HCT116 (cell line): ENCODE data around the gene HOMER2. TPM values are rescaled to one million over a fixed set of nuclear protein-coding genes. Genes with fewer than 3 reads are reported as not detected.

Experiments used
- ATAC-seq: fragments of 200-7000 bp; cut with Tn5 transposase; 2 replicates; pipeline ENCODE4 v1.9.1; 2020; ENCODE audit warnings: mild to moderate bottlenecking, moderate library complexity
- BruUV-seq: library from RNA; stranded (reverse); fragments of 400-500 nt; replicated peaks from 2 replicates; lab custom pipeline; 2021; lab: Mats Ljungman, UMichigan
- CTCF ChIA-PET: fragments of 300-600 bp; sonication (Branson Sonifier 250); formaldehyde crosslinking; loops from one replicate; lab custom pipeline; 2021; ENCODE audit warnings: antibody characterized with exemption; lab: Charles Lee
- POLR2A ChIA-PET: fragments of 300-600, 350-600 bp; sonication (Branson Sonifier 250); formaldehyde crosslinking; loops from one replicate; lab custom pipeline; 2021; ENCODE audit warnings: antibody characterized with exemption; lab: Charles Lee
- RAD21 ChIA-PET, 2 experiments: fragments of 300-600 bp; sonication (Branson Sonifier 250); formaldehyde crosslinking; loops; one replicate each; lab custom pipeline; 2023; ENCODE audit warnings: low total read pairs in 2 of 2; ENCODE audit not compliant: uncharacterized antibody in 2 of 2, unreplicated experiment in 2 of 2, low non-redundant PET in 1 of 2; lab: Charles Lee
- DNase-seq: peaks from one replicate; pipeline ENCODE4 v3.0.0-alpha.2; 2010; ENCODE audit warnings: low read depth, low spot score
- H2AFZ ChIP-seq: fragments of 200-600 bp; shearing (Covaris generic), sonication (generic); 2 replicates; pipeline ENCODE4 v1.6.1; 2017; ENCODE audit warnings: low read depth, mixed run types, mixed read lengths, antibody characterized with exemption, low read length; ENCODE audit not compliant: poor library complexity, severe bottlenecking
- H3K27ac ChIP-seq: 2 replicates; pipeline ENCODE4 v1.5.1; 2012; ENCODE audit warnings: low read depth, low read length
- H3K27me3 ChIP-seq: fragments of 200-600 bp; sonication (generic); 2 replicates; pipeline ENCODE4 v1.6.1; 2016; ENCODE audit warnings: mixed run types, low read length, mixed read lengths; ENCODE audit not compliant: insufficient read depth
- H3K36me3 ChIP-seq, 2 experiments: fragments of 200-500 bp in 1 of 2; fragments of 200-600 bp in 1 of 2; sonication (Bioruptor generic) in 1 of 2; sonication (generic) in 1 of 2; 2 replicates each; pipeline versions ENCODE4 v1.5.1 to v1.6.1; 2014 to 2016; ENCODE audit warnings: low read length in 2 of 2, inconsistent platforms in 1 of 2, mixed read lengths in 1 of 2, mixed run types in 1 of 2; ENCODE audit not compliant: insufficient read depth in 2 of 2, control insufficient read depth in 1 of 2
- H3K4me1 ChIP-seq, 2 experiments: fragments of 200-600 bp in 1 of 2; sonication (generic) in 1 of 2; 2 replicates each; pipeline versions ENCODE4 v1.5.1 to v1.6.1; 2012 to 2017; ENCODE audit warnings: low read length in 2 of 2, inconsistent platforms in 1 of 2, mild to moderate bottlenecking in 1 of 2, mixed read lengths in 1 of 2, mixed run types in 1 of 2, moderate library complexity in 1 of 2; ENCODE audit not compliant: insufficient read depth in 2 of 2, control insufficient read depth in 1 of 2
- H3K4me2 ChIP-seq: fragments of 200-600 bp; sonication (generic); 2 replicates; pipeline ENCODE4 v1.6.1; 2017; ENCODE audit warnings: mixed run types, low read length, mixed read lengths
- H3K4me3 ChIP-seq, 2 experiments: fragments of 200-600 bp in 1 of 2; sonication (generic) in 1 of 2; replicated peaks in 1 of 2; 2 replicates each; pipeline ENCODE4 v1.5.1; 2011 to 2016; ENCODE audit warnings: low read length in 2 of 2, control low read depth in 1 of 2, low read depth in 1 of 2, mild to moderate bottlenecking in 1 of 2, mixed read lengths in 1 of 2, mixed run types in 1 of 2
- H3K79me2 ChIP-seq: fragments of 200-600 bp; sonication (generic); 2 replicates; pipeline ENCODE4 v1.6.1; 2017; ENCODE audit warnings: mild to moderate bottlenecking, mixed run types, low read length, moderate library complexity, mixed read lengths; ENCODE audit not compliant: insufficient read depth
- H3K9ac ChIP-seq: fragments of 200-600 bp; sonication (generic); 2 replicates; pipeline ENCODE4 v1.6.1; 2016; ENCODE audit warnings: low read length, mixed read lengths
- H3K9me2 ChIP-seq: fragments of 200-600 bp; sonication (generic), shearing (Covaris generic); 2 replicates; pipeline ENCODE4 v1.6.1; 2017; ENCODE audit warnings: mixed run types, mild to moderate bottlenecking, moderate library complexity; ENCODE audit not compliant: insufficient read depth
- H3K9me3 ChIP-seq, 2 experiments: fragments of 200-500 bp in 1 of 2; fragments of 200-600 bp in 1 of 2; sonication (Bioruptor generic) in 1 of 2; sonication (generic) in 1 of 2; 2 replicates each; pipeline ENCODE4 v1.6.1; 2014 to 2017; ENCODE audit warnings: low read length in 2 of 2, mixed read lengths in 2 of 2, inconsistent platforms in 1 of 2, low read depth in 1 of 2, mild to moderate bottlenecking in 1 of 2, mixed run types in 1 of 2, moderate library complexity in 1 of 2; ENCODE audit not compliant: control insufficient read depth in 1 of 2, insufficient read depth in 1 of 2
- H4K20me1 ChIP-seq: fragments of 200-600 bp; sonication (generic), shearing (Covaris generic); 2 replicates; pipeline ENCODE4 v1.6.1; 2017; ENCODE audit warnings: mixed run types, mild to moderate bottlenecking, moderate library complexity; ENCODE audit not compliant: insufficient read depth
- CBX3 ChIP-seq: IDR thresholded peaks from 2 replicates; pipeline ENCODE4 v1.6.1; 2012; ENCODE audit warnings: low read depth
- CEBPB ChIP-seq: IDR thresholded peaks from 2 replicates; pipeline ENCODE4 v1.6.1; 2012; ENCODE audit warnings: low read depth
- ELF1 ChIP-seq: IDR thresholded peaks from 2 replicates; pipeline ENCODE4 v1.6.1; 2012; ENCODE audit warnings: low read depth, borderline replicate concordance
- EZH2 ChIP-seq: fragments of 200-600 bp; sonication (generic); IDR thresholded peaks from 2 replicates; pipeline ENCODE4 v1.6.1; 2017; ENCODE audit warnings: antibody characterized with exemption, mixed run types
- FOSL1 ChIP-seq: IDR thresholded peaks from 2 replicates; pipeline ENCODE4 v1.6.1; 2012; ENCODE audit warnings: low read depth
- POLR2A ChIP-seq: IDR thresholded peaks from 2 replicates; pipeline ENCODE4 v1.7.0; 2011; ENCODE audit warnings: borderline replicate concordance; ENCODE audit not compliant: insufficient read depth, insufficient read length; ENCODE audit errors: extremely low read depth
- POLR2AphosphoS5 ChIP-seq: IDR thresholded peaks from 2 replicates; pipeline ENCODE4 v1.6.1; 2011; ENCODE audit warnings: mild to moderate bottlenecking, low read depth, low read length, moderate library complexity
- RAD21 ChIP-seq: IDR thresholded peaks from 2 replicates; pipeline ENCODE4 v1.6.1; 2012; ENCODE audit warnings: low read depth, mild to moderate bottlenecking
- SIN3A ChIP-seq: IDR thresholded peaks from 2 replicates; pipeline ENCODE4 v1.6.1; 2012; ENCODE audit warnings: low read depth
- SP1 ChIP-seq: IDR thresholded peaks from 2 replicates; pipeline ENCODE4 v1.6.1; 2012; ENCODE audit warnings: low read depth
- TCF7L2 ChIP-seq: IDR thresholded peaks from 2 replicates; pipeline ENCODE4 v1.7.0; 2011; ENCODE audit warnings: borderline replicate concordance, inconsistent platforms; ENCODE audit not compliant: insufficient read depth, insufficient read length; ENCODE audit errors: extremely low read depth
- ZFX ChIP-seq: fragments of 450-650 bp; IDR thresholded peaks from 2 replicates; pipeline ENCODE4 v1.6.1; 2017
- ZNF274 ChIP-seq: fragments of 200-500 bp; sonication (Bioruptor generic); IDR thresholded peaks from 2 replicates; pipeline ENCODE4 v1.6.1; 2014; ENCODE audit warnings: mild to moderate bottlenecking, low read depth, low read length, inconsistent platforms
- intact Hi-C: fragments of 100-400 bp; cut with micrococcal nuclease; formaldehyde crosslinking; loops from 2 replicates; pipeline ENCODE4 v1.10.0; 2022
- total RNA-seq: library from RNA; stranded (reverse); gene quantifications from one replicate; pipeline ENCODE4 v1.2.1, GENCODE V29; 2021; ENCODE audit not compliant: unreplicated experiment
- TF ChIP-seq, protein P1 (sequence below), 3 experiments: fragments of 200-600 bp in 1 of 3; sonication (generic) in 1 of 3; IDR thresholded peaks in 2 of 3; conservative IDR thresholded peaks in 1 of 3; 2 replicates each; pipeline ENCODE4 v1.5.1; 2012 to 2017; ENCODE audit warnings: low read depth in 2 of 3, low read length in 2 of 3, antibody characterized with exemption in 1 of 3, borderline replicate concordance in 1 of 3, control low read depth in 1 of 3, mild to moderate bottlenecking in 1 of 3, mixed read lengths in 1 of 3, mixed run types in 1 of 3, moderate library complexity in 1 of 3; ENCODE audit not compliant: insufficient read depth in 1 of 3
- TF ChIP-seq, protein P2 (sequence below): IDR thresholded peaks from 2 replicates; pipeline ENCODE4 v1.6.1; 2012
- TF ChIP-seq, protein P3 (sequence below): IDR thresholded peaks from 2 replicates; pipeline ENCODE4 v1.6.1; 2012
- TF ChIP-seq, protein P4 (sequence below): IDR thresholded peaks from 2 replicates; pipeline ENCODE4 v1.6.1; 2011; ENCODE audit warnings: mild to moderate bottlenecking, low read length, moderate library complexity; ENCODE audit not compliant: insufficient replicate concordance; ENCODE audit errors: extremely low read depth

The HOMER2 gene
- total RNA-seq, 1 experiment from 2014 or later = 3.9 TPM

DNA sequence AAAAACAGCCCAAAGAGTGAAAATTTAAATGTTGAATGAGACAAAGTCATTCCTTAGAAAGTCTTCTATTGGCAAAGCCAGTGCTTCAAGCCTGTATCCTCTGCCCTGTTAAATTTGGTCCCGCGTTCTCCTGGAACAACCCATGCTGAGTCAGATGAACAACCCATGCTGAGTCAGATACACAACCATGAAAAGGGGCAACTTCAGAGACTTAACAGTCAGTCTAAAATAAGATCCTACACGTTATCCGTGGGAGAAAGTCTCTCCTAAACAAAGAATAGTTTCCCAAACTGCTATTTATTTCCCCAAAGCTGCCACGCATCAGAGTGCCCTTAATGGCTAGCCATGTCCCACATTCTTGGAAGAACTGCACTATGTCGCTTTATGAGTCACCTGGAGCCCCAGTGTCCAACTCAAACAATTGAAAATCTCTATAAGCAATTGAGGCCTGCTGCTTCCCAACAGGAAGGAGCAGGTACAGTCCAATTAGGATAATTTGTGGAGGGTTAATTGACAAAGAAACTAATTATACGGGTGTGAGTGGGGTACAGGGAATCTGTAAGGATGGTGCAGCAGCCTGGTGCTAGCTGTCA, 77.0 kb downstream of the HOMER2 start:
- Histone ChIP-seq H3K4me2 (peak overlapping the region; percentile 25), H3K36me3 (no peaks in the 10 kb centered on the region), H3K27ac (no peak overlapping the region), H3K9me2 (no peaks in the 10 kb centered on the region), H3K27me3 (no peaks in the 10 kb centered on the region), H3K79me2 (no peaks in the 10 kb centered on the region), H3K4me3 (no peak overlapping the region), H3K9ac (no peak overlapping the region), H3K9me3 (no peaks in the 10 kb centered on the region), H4K20me1 (no peaks in the 10 kb centered on the region), H2AFZ (no peak overlapping the region), H3K4me1 (peaks cover 0 to 11% of the 10 kb centered on the region in 2 experiments; a peak in 1 of 4 replicates)
- RAD21 ChIA-PET = no interaction called here
- DNase-seq (no peak), ATAC-seq (no peak)
- POLR2A ChIA-PET = no interaction called here
- CTCF ChIA-PET = no interaction called here
- TF ChIP-seq SP1 (0 out of 2 replicates have a peak, but pooled peaks have one; percentile 8), ZFX (no peak), POLR2A (no peak), FOSL1 (peak; percentile 37; the same call in 1 of the 2 replicates)
- intact Hi-C loops = no loop called here
- no TSS peak for BruUV-seq

DNA sequence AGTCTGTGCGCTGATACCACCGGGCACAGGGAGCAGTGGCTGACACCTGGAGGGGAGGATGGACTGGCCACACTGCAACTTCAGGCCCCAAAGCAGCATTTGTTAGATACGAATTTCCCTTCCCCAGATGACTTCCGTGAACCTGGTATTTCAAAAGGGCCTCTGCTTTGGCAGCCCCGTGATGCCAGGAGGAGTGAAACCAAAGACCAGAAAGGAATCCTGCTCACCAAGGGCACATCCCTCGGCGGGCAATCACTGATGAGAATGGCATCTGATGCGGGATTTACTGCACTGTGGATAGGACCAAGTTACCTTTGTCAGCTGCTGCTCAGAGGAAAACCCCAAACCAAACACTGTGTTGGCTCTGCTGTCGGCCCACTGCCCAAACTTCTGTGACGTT, 77.6 kb downstream of the HOMER2 start:
- Histone ChIP-seq H4K20me1 (no peaks in the 10 kb centered on the region), H3K9me3 (no peaks in the 10 kb centered on the region), H3K79me2 (no peaks in the 10 kb centered on the region), H3K9me2 (no peaks in the 10 kb centered on the region), H3K9ac (no peak overlapping the region), H3K27me3 (no peaks in the 10 kb centered on the region), H3K4me1 (peaks cover 0 to 11% of the 10 kb centered on the region in 2 experiments; a peak in 1 of 4 replicates), H3K27ac (no peak overlapping the region), H3K4me3 (no peak overlapping the region), H3K36me3 (no peaks in the 10 kb centered on the region), H2AFZ (no peak overlapping the region), H3K4me2 (peak overlapping the region; percentile 25; the same call in 1 of the 2 replicates)
- POLR2A ChIA-PET = no interaction called here
- no peak for ATAC-seq
- no TSS peak for BruUV-seq
- DNase-seq = no peak
- intact Hi-C loops = no loop called here
- RAD21 ChIA-PET = no interaction called here
- CTCF ChIA-PET = no interaction called here
- TF ChIP-seq EZH2 (no peak), CBX3 (no peak), SIN3A (no peak), RAD21 (no peak), TCF7L2 (no peak), ZNF274 (no peak), POLR2A (no peak), FOSL1 (no peak), CEBPB (no peak), POLR2AphosphoS5 (no peak), ELF1 (no peak)
- TF ChIP-seq, protein P1, sequence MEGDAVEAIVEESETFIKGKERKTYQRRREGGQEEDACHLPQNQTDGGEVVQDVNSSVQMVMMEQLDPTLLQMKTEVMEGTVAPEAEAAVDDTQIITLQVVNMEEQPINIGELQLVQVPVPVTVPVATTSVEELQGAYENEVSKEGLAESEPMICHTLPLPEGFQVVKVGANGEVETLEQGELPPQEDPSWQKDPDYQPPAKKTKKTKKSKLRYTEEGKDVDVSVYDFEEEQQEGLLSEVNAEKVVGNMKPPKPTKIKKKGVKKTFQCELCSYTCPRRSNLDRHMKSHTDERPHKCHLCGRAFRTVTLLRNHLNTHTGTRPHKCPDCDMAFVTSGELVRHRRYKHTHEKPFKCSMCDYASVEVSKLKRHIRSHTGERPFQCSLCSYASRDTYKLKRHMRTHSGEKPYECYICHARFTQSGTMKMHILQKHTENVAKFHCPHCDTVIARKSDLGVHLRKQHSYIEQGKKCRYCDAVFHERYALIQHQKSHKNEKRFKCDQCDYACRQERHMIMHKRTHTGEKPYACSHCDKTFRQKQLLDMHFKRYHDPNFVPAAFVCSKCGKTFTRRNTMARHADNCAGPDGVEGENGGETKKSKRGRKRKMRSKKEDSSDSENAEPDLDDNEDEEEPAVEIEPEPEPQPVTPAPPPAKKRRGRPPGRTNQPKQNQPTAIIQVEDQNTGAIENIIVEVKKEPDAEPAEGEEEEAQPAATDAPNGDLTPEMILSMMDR (IDR thresholded peaks at IDR 0.05 in 2 of 3, conservative IDR thresholded peaks at IDR 0.05 in 1 of 3; ENCODE audit: borderline replicate concordance in 1 of 3, insufficient read depth in 1 of 3, low read depth in 2 of 3, low read length in 2 of 3) = no peak
- TF ChIP-seq, protein P2, sequence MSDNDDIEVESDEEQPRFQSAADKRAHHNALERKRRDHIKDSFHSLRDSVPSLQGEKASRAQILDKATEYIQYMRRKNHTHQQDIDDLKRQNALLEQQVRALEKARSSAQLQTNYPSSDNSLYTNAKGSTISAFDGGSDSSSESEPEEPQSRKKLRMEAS = no peak
- TF ChIP-seq, protein P3, sequence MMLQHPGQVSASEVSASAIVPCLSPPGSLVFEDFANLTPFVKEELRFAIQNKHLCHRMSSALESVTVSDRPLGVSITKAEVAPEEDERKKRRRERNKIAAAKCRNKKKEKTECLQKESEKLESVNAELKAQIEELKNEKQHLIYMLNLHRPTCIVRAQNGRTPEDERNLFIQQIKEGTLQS = no peak
- TF ChIP-seq, protein P4, sequence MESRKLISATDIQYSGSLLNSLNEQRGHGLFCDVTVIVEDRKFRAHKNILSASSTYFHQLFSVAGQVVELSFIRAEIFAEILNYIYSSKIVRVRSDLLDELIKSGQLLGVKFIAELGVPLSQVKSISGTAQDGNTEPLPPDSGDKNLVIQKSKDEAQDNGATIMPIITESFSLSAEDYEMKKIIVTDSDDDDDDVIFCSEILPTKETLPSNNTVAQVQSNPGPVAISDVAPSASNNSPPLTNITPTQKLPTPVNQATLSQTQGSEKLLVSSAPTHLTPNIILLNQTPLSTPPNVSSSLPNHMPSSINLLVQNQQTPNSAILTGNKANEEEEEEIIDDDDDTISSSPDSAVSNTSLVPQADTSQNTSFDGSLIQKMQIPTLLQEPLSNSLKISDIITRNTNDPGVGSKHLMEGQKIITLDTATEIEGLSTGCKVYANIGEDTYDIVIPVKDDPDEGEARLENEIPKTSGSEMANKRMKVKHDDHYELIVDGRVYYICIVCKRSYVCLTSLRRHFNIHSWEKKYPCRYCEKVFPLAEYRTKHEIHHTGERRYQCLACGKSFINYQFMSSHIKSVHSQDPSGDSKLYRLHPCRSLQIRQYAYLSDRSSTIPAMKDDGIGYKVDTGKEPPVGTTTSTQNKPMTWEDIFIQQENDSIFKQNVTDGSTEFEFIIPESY = no peak
